H54 (cell line): ENCODE data around the gene NLN.
"Not testable (repeated sequence)": the region's sequence is repeated elsewhere in the genome, so short reads cannot be mapped to it uniquely, and the experiment has no call there.

Experiments
- DNase-seq: peaks from one replicate; pipeline ENCODE4 v3.0.0; 2011; ENCODE audit warnings: low spot score, mixed read lengths; ENCODE audit not compliant: insufficient read length
- FAIRE-seq: peaks from 3 replicates; lab custom pipeline; 2011; peaks lifted over from hg19 to GRCh38; lab: Jason Lieb, UNC
- POLR2A ChIP-seq: IDR thresholded peaks from 2 replicates; pipeline ENCODE4 v1.6.1; 2011; ENCODE audit warnings: low read depth, mild to moderate bottlenecking, low read length

NLN gene

GRCh38 chr5:65769539-65769938 lies 47.5 kb downstream of the NLN start:
- TF ChIP-seq POLR2A, result no peak
- peak; percentile 34 for DNase-seq
- FAIRE-seq, result peak; percentile 82

DNA sequence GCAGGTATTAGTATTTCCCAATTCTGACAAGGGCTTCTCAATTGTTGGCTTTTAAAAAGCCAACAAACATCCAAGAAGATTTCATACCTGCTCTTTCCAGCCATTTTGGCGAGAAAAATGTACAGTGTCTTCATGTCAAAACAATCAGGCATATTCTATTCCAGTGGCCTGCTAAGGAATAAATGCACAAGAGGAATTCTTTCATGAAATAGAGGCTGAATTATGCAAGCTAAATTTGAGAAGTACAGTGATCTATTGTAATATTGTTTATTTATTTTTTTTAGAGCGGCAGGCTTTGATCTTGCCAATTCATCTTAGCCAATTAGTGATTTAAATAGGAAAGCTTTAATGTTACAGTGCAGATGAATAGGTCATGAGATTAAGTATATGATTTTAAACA lies 49.3 kb downstream of the NLN start:
- no peak for FAIRE-seq
- no peak for TF ChIP-seq POLR2A
- no peak for DNase-seq

DNA sequence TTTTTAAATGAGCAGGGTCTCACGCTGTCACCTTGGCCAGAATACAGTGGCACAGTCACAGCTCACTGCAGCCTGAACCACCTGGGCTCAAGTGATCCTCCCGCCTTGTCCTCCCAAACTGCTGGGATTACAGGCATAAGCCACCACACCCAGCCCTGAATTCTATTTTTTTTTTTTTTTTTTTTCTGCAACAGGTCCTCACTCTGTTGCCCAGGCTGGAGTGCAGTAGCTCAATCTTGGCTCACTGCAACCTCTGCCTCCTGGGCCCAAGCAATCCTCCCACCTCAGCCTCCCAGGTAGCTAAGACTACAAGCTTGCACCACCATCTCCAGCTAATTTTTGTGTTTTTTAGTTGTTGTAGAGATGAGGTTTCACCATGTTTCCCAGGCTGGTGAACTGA lies 51.0 kb downstream of the NLN start:
- not testable (repeated sequence) for DNase-seq, FAIRE-seq

GRCh38 chr5:65774346-65774745 lies 52.3 kb downstream of the NLN start:
- DNase-seq (peak; percentile 22), FAIRE-seq (no peak)
- TF ChIP-seq POLR2A, result no peak

DNA sequence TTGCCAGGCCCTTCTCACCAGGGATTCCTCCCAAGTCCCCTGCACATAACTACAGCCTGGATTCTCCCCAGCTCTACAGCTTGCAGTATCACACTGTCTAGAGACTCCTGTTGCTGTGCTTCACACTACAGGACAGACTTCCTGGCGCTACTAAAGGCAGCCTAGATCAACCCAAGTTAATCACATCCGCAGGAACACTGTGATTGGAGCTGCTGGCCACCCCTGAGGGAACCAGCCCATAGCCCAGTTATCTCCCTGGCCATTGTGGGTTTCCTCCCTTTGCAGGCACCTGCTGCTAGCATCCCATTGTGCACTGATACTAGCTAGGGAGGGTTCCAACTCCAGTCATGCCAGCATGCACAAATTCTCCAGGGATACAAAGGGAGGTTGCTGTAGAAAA lies 53.5 kb downstream of the NLN start:
- FAIRE-seq (no peak), DNase-seq (no peak)
- TF ChIP-seq POLR2A, result no peak

DNA sequence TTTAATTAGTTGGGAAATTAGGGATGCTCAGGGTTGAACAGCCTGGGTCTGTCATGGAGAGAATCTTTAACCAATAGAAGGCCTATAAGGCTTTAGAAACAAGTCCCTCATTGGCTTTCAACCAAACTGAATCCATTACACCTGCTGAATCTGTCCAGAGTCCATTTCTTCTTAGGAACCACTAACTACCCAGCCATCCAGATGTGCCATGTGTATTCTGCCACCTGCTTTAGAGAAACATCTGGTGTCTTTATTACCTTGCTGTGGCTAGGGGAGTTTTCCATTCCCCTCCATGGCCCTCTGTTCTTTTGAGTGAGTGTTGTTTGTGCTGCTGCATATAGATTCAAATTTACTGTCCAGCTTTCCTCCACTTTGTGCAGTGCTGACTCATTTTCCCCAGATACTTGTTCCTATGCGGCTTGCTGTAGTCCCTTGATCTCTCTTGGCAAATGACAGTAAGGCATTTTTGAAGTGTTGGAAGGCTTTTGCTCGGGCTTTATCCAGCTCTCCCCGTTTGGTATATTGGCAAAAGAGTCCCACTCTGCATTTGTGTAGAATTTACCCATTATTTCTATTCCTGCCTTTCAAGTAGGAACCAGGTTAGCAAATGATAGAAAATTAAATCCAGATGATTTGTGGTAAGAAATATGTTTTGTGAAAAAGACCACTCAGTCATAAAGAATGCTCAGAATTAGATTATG lies 54.6 kb downstream of the NLN start:
- FAIRE-seq (no peak), DNase-seq (no peak)
- TF ChIP-seq POLR2A, result no peak

DNA sequence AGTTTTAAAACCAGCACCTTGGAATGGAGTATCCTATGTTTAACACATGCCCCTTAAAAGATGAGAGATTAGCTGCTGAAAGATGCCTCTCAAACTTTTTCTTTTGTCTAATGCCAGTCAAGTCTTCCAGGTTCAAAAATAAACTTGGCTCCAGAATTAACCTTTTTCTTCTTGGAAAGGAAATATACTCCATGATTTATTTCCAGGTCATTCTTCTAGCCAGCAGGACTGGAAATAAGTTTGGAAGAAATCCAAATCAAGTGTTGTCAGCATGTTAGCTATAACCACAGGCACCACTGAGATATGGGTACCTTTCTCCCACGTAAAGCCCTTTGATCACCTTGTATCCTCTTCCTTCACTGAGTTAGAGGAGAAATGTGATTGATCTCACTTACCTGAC lies 56.1 kb downstream of the NLN start:
- no peak for TF ChIP-seq POLR2A
- DNase-seq (no peak), FAIRE-seq (no peak)

DNA sequence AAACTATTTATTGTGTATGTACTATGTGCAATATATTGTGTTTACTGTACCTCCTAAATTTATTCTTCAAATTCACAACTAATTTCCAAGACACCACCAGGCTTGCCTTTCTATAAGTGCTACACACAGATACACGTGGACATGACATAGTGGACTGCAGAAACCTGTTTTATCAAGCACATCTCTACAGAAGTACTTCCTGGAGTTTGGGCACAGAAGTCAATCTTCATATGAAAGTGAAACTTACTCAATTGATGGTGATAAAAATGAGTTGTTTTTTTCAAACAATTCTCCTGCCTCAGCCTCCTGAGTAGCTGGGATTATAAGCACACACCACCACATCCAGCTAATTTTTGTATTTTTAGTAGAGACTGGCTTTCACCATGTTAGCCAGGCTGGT lies 57.6 kb downstream of the NLN start:
- FAIRE-seq (no peak), DNase-seq (no peak)
- TF ChIP-seq POLR2A, result no peak

DNA sequence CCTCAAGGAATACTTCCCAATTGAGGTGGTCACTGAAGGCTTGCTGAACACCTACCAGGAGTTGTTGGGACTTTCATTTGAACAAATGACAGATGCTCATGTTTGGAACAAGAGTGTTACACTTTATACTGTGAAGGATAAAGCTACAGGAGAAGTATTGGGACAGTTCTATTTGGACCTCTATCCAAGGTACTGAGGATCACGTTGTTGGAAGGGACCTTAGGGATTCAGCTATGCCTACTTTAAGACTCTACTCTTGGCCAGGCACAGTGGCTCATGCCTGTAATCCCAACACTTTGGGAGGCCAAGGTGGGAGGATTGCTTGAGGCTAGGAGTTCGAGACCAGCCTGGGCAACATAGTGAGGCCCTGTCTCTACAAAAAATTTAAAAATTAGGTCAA lies 66.3 kb downstream of the NLN start:
- DNase-seq, FAIRE-seq: not testable (repeated sequence)

DNA sequence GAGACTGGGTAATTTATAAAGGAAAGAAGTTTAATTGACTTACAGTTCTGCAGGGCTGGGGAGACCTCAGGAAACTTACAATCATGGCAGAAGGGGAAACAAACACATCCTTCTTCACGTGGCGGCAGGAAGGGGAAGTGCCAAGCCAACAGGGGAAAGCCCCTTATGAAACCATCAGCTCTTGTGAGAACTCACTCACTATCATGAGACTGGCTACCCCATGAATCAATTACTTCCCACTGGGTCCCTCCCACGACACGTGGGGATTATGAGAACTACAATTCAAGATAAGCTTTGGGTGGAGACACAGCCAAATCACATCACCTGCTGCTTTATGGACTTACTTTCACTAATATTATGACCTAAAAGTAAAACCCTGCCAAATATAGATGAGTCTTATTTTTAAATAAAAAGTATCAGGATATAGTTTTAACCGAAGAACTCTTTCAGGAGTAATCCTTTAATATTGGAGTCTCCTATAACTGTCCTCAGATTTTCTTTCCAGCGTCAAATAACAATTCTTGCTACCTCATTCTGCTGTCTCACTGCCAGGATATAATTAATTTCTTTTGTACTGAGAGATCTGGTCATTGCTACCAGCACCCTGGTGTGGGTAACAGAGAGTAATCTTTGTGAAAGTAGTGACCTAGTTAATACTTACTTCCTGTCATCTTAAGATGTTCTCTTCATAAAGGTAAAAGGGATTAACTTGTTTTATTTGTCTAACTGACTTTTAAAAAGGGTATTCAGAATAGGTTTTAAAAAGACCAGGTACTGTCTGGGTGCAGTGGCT lies 68.6 kb downstream of the NLN start:
- FAIRE-seq, result no peak
- no peak for TF ChIP-seq POLR2A
- DNase-seq, result no peak

GRCh38 chr5:65791712-65792673 lies 70.0 kb downstream of the NLN start:
- no peak for TF ChIP-seq POLR2A
- FAIRE-seq, result no peak
- DNase-seq, result no peak

- no peak for FAIRE-seq
Measured at GRCh38 chr5:65796269-65796668, 74.3 kb downstream of the NLN start.

GRCh38 chr5:65796751-65797316 lies 74.8 kb downstream of the NLN start:
- DNase-seq, result no peak
- peak; percentile 23 for FAIRE-seq
- no peak for TF ChIP-seq POLR2A

More at GRCh38 chr5:65796269-65796668, 74.3 kb downstream of the NLN start:
- no peak for DNase-seq
- no peak for TF ChIP-seq POLR2A

DNA sequence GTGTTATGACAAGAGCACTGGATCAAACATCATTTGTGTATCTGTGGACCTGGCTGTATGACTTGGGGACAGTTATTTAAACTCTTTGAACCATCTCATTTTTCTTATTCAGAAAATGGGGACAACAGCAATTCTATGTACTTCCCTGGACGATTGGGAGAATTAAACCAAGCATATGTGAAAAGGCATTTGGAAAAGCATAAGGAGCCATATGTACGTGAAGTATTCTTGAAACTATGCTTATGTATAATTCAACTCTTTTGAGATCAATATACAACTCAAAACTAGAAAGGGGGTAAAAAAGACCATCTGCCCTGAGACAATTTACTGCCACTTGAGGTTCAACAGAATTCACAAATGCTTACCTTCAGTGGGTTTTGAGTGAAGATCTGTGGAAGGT lies 75.5 kb downstream of the NLN start:
- no peak for TF ChIP-seq POLR2A
- FAIRE-seq (no peak), DNase-seq (no peak)
